Muscle of back (tissue), 13 donors: Measurements from ENCODE around the gene CASTOR1. TPM values are rescaled to one million over a fixed set of nuclear protein-coding genes. Genes with fewer than 3 reads are reported as not detected.
"Not testable (repeated sequence)": the region's sequence is repeated elsewhere in the genome, so short reads cannot be mapped to it uniquely, and the experiment has no call there.

ENCODE experiments used
- DNase-seq, 3 donors: peaks; one replicate each; pipeline versions ENCODE4 v3.0.0 to v3.0.0-alpha.2; 2013
- long read RNA-seq, 9 donors: transcript quantifications; one replicate each; lab custom pipeline, GENCODE V29; 2026
- polyA plus RNA-seq, 10 donors: library from polyadenylated mRNA; unstranded; fragments of 120-200 nt; gene quantifications; one replicate each; pipeline ENCODE4 v1.2.1, GENCODE V29; 2013; ENCODE audit not compliant: insufficient read length in 10 of 10

CASTOR1 gene
- polyA plus RNA-seq = 1 to 10 TPM; 2.1 to 6.3 (median 3.8) TPM
- long read RNA-seq, donor 1, partial matches to known transcripts = 0 of 1 reads
- long read RNA-seq, donor 1, other reads (novel, unspliced or antisense) = 0 of 1 reads
- long read RNA-seq, donor 2, partial matches to known transcripts = 0 of 1 reads
- long read RNA-seq, donor 2, other reads (novel, unspliced or antisense) = 0 of 1 reads
- long read RNA-seq, donor 3 = 0 reads
- long read RNA-seq, donor 4, partial matches to known transcripts = 0 of 1 reads
- long read RNA-seq, donor 4, other reads (novel, unspliced or antisense) = 0 of 1 reads
- long read RNA-seq, donor 5, partial matches to known transcripts = 0 of 4 reads
- long read RNA-seq, donor 5, other reads (novel, unspliced or antisense) = 0 of 4 reads
- long read RNA-seq, donor 6, partial matches to known transcripts = 0 of 1 reads
- long read RNA-seq, donor 6, other reads (novel, unspliced or antisense) = 0 of 1 reads
- long read RNA-seq, donor 7, partial matches to known transcripts = 0 of 2 reads
- long read RNA-seq, donor 7, other reads (novel, unspliced or antisense) = 0 of 2 reads
- long read RNA-seq, donor 8, partial matches to known transcripts = 0 of 1 reads
- long read RNA-seq, donor 8, other reads (novel, unspliced or antisense) = 0 of 1 reads
- long read RNA-seq, donor 9 = 0 reads

DNA sequence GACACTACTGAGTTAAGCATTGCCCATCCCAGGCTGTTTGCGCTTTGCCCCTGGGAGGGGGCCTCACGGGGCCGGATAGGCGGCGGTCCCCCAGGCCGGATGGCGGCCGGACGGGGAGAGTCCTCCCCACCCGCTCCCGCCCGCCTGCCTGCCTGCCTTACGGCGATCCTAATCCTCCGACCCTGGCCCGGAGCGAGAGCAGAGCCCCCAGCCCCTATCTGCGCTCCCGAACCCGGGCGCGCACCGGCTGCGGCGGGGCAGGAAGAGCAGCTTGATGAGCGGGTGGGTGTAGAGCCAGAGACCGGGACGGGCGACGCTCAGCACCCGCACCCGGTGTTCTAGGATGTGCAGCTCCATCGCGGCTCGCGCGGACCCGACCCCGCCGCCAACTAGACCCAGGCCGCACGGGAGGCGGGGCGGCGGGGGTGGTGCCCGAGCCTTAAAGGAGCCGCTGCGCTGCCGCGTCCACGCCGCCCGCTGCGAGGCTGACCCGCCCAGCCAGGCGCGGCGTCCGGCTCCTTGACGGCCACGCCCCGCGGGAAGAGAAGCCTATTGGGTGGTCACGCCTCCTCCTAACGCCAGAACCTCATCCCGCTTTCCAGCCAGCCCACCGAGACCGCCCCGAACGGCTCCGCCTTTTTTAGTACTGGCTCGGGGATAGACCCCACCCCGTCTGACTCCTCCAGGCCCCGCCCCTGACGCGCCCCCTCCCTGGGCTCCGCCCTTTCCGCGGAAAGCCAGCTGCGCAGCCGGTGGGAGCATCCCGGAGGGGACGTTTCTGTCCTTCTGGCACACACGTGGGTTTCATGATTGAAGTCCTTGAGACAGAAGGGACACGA, at the start of gene CASTOR1:
Gene CASTOR1 (minus strand): TSS at position 365 of the 839 bp plus-strand sequence. CDS start 8 bp downstream, at position 357.
- peak; percentile 97 to 99 (median 97) for DNase-seq

DNA sequence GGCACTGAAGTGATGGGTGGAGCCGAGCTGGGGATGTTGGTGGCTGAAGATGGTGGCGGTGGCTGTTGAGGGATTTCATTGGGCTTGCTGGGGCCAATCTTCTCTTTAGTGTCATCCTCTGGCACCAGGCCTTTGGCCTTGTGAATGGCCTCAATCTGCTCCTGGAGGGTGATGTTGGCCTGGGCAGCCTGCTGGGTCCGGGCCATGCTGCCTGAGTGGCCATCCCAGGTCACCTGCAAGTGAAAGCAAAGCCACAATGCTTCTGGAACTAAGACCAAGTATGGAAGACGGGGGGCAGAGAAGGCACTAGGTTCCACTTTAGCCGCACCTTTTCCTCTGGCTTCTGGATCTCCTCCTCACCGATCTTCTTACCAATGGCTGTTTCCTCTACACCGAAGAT, 49.5 kb upstream of the CASTOR1 start:
- no peak for DNase-seq

DNA sequence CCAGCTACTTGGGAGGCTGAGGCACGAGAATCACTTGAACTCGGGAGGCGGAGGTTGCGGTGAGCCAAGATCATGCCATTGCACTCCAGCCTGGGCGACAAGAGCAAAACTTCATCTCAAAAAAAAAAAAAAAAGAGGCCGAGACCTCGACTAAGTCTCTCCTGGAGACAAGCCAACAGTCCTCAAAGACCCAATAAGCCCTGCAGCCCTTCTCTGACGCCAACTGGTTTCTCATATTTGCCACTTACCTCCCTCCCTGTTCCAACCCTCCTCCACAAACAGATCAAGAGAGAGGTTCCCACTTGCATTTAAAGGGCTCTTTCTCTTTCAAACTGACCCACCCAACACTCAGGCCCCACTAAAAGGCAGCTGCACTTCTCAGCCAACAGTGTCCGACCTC, 49.0 kb upstream of the CASTOR1 start:
- DNase-seq = not testable (repeated sequence)

DNA sequence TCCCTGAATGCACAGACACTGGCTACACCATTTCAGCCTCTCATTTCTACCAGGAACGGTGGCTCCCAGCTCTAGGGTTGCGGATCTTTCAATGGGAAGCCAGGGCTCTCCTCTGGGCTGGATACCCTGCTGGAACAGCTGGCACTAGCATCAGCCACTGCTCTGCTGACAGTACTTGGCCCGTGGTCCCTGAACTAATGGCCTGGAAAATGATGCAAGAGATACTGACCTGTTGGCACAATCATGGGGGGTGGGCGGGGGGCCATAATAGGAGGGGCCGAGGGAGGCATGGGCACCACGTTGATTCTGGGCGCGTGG, 48.1 kb upstream of the CASTOR1 start:
- no peak for DNase-seq

DNA sequence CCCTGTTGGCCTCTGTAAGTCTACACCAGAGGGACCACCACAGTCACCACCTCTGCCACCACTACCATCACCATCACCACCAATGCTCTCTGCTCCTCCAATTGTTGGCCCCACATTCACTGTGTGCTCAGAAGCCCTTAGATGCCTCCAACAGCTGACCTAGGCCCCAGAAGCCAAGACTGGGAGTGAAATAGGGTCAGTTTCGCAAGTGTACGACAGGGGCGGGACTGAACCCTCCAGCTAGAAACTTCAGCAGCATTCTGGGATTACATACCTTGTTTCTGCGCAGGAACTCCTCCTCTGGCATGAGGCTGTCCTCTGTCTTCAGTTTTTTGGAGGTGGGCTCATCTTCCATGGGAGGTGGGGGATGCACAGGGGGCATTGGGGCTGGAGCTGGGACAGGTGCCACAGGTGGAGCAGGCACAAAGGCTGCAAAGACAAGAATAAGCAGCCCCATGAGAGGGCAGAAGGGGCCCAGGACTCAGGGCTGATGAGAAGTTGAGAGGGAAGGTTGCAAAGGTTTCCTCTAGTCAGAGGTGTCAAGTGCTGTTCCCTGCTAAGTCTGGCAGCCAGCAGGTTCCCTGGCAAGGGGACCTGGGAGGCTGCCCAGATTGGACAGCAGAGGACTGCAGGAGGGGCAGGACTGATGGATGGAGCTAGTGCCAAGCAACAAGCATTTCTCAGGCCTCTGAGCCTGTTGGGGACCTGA, 47.6 kb upstream of the CASTOR1 start:
- no peak for DNase-seq

DNA sequence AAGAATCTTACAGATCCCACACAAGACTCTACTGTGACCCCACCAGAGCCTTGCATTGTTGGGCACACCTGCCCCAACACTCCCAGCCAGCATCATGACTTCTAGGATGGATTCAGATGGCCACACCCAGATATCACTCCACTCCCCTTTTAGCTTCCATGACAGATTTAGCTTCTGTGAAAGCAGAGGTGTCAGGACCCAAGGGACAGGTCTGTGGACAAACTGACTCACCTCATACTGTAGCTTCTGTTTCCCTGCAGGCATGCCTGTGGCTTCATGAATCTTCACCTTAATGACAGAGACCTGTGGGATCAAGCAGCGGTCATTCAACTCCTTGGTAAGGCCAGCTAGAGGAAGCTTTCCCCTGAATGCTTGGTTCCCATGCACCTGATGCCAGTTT, 45.9 kb upstream of the CASTOR1 start:
- DNase-seq = no peak

DNA sequence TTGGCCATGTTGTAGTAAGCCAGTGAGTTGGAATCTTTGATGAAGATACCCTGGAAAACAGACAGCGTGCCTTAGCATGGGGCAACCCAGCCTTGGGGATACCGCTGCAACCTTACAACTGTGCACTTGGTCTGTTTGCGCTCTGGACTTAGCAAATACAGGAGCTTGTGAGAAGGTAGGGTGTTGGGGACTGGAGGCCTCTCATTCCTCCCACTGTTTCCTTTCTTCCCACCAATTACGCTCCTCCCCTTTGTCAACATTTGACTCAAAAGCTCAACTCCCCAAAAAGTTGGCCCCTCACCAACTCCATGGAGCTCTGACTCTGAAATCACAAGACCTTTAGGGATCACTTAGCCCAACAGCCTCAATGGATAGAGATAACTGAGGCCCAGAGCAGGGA, 45.3 kb upstream of the CASTOR1 start:
- no peak for DNase-seq

DNA sequence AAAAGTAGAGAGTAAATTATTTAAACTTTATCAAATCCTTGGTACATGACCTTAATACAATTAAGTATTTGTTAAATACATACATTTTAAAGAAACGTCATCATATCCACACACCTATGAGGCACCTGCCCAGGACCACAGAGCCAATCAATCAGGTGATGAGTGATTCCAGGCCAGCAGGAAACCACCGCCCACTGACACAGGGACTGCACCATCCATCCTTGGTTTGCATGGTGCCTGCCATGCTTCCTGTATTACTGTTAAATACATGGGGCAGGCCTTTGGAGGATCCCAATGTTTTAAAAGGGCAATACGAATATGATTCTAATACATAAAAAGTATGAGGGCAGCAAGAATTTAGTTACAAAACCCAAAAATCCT, 44.4 kb upstream of the CASTOR1 start:
- DNase-seq = no peak

DNA sequence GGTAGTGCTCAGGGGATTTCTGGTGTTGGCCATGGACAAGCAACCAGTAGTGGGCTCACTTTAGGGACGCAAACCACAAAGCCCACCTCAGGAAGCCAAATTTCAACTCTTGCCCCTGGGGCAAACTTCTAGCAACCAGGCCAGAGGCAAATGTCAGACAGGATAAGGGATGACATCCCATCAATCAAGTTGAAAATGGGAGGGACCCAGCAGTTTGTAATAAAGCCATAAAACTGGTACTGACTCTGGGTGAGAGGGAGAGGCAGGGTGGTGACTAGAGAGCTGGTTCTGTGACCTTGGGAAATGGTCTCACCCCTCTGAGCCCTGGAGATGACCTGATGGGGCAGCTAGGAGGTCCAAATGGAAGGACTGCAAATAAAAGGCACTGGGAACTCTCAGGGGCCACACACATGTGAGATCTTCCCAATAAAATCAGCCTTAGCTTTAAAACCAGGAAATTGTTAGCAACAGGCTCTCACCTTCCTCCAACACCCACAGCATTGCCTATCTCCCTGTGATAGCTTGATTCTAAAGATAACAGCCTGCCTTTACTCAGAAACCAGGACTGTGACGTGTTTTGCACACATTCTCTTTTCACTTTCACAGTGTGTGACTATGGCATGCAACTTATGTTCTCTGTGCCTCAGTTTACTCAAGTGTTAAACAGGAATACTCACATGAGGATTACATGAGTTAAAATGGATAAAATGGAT, 43.8 kb upstream of the CASTOR1 start:
- no peak for DNase-seq

DNA sequence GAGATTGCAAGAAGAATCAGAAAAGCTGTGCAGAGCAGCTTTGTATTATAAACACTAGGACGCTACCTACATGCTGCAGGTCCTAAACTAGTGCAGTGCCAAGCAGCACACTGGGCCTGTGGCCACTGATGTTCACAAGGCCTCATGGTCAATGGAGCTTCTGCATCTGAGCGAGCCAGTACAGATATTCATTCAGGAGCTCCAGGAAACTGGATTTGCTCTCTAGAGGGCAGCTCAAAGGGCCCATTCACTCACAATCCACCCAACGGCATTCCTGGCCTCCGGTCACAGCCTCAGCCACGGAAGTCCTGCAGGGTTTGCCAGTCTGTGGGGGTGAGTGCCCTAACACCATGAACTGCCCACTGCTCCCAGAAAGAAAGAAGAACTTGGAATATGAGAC, 43.2 kb upstream of the CASTOR1 start:
- no peak for DNase-seq

DNA sequence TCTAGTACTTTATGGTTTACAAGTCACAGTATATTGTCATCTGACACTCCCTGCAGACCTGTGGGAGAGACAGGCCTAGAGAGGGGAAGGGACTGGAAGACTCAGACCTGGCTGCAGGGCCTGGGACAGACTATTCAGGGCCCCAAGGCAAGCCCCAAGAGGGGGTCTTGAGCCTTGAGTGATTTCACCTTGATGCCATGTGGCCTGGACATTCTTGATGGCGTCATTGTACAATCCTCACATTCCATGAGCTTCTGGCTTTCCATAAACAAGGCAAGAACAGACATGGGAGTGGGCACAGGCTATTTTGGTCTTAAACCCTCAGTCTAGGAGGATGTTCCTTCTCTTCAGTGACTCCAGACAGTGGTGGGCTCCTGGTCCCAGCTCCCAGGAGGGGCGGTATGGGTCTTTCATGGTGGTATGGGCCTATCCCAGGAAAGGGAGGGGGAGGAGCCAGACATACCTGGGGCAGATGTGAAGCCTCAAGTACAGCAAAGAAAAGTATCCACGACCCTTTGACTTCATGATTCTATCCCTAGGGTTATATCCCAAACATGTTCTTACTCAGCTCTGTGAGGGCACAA, 39.3 kb upstream of the CASTOR1 start:
- DNase-seq = no peak

DNA sequence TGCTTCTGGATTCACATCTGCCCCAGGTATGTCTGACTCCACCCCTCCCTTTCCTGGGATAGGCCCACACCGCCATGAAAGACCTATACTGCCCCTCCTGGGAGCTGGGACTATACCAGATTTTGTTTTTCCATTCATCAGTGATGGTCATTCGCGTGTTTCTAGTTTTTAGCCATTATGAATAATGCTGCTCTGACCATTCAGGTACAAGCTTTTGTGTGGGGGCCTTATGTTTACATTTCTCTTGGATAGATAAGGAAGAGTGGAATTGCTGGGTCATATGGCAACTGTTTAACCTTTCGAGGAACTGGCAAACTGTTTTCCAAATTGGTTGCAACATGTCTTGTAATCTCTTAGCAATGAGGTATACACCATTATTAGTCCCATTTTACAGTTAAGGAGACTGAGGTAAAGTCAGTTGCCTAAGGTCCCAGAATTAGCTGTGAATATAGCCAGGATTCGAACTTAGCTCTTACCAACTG, 38.6 kb upstream of the CASTOR1 start:
- DNase-seq = no peak

DNA sequence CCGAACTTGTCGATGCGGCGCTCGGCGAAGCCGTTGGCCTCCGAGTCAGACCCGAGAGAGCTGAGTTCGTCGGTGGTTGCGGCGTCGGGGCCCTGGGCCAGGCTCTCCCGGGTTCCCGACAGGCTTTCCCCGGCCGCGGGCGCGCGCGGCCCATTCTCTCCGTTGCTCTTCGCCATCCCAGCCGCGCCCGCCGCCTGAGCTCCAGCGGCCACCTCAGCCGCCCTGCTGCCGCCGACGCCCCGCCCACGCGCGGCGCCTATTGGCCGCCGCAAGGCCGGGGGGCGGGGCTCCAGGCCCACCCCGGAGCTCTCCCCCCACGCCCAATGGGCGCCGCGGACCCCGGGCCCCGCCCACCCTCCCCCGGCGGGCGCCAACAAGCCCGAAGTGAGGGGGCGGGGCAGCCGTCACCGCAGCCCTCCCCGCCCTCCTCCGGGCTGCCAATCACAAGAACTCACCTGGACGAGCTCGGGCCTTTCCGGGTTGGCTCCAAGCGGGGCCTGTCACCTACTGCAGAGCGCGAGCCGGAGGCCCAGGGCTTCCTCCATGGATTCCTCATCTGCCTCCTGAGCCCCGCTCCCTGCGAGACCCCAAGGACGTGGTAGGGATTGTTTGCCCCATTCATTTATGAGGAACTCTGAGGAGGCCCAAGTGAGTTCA, 37.5 kb upstream of the CASTOR1 start, which contains the start of gene TBC1D10A:
Gene TBC1D10A (minus strand): TSS at position 236 of the 657 bp plus-strand sequence. CDS start 60 bp downstream, at position 176.
- peak; percentile 91 to 95 (median 93) for DNase-seq

DNA sequence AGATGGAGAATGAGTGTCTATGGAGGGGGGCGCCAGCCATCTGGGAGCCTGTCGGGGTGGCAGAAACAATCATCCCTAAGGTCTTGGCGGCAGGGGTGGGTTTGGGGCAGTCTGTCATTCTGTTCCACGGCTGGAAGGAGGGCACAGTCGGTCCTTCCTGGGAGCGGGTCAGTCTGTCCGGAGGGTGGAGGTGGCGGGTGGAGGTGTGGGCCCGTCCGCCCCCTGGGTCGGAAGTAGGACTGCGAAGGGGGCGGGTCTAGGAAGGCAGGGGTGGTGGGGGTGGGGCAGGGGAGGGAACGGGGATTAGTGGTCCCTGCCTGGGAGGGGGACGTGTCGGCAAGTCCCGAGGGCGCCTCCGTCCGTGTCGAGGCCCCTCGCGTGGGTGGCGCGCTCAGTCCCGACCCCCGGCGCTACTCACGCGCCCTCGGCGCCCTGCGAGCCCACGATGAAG, 37.0 kb upstream of the CASTOR1 start:
- no peak for DNase-seq

DNA sequence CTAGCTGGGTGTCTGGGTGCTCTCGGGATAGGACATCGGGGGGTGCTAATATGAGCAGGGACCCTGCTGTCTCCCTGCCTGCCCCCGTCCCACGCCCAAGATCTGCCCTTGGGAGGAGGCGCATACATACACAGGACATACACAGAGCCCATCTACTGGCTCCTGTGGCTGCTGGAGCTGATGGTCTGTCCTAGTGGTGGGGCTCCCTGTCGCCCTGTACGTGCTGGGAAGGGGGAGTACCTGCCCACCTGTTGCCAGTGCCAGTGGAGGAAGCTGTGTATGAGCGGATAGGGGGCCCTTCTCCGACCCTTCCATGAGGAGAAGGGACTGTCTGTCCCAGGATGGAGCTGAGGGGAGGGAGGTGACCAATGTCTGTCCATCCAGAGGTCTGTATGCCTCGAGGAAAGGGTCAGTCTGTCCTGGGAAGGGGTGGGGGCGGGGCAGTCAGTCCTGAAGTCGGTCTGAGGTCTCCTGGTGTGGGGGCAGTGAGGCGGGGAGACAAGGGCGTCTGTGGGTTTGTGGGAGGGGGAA, 36.5 kb upstream of the CASTOR1 start:
- DNase-seq = no peak

DNA sequence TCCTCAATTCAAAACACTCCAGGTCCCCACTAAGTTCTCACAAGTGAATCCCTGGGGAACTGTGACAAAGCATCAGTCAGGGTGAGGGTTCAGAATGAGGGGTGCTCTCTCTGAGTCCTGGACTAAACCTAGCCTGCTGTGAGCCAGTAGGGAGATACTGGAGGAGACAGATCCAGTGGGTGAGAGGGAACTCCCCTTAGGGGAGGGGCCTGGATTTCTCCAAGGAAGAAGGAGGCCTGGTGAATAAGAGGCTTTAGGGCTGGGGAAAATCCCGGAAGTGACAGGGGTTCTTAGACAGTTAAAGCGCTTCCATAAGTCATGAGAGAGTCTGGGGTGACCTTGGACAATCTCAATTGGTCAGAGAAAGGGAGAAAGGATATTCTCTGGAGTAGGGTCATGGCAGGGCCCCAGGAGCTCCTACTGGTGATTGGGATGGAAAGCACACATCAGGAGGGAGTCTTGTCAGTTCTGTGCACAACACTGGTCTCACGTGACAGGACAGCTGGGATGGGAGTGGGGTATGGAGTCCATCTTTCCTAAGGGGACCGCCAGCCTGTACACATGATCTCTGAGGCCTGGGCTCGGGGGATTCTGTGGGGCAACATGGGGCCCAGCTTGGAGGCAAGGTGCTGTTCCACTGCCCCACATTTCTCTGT, 35.9 kb upstream of the CASTOR1 start:
- peak in 1 of 3 donors; percentile 44 for DNase-seq

DNA sequence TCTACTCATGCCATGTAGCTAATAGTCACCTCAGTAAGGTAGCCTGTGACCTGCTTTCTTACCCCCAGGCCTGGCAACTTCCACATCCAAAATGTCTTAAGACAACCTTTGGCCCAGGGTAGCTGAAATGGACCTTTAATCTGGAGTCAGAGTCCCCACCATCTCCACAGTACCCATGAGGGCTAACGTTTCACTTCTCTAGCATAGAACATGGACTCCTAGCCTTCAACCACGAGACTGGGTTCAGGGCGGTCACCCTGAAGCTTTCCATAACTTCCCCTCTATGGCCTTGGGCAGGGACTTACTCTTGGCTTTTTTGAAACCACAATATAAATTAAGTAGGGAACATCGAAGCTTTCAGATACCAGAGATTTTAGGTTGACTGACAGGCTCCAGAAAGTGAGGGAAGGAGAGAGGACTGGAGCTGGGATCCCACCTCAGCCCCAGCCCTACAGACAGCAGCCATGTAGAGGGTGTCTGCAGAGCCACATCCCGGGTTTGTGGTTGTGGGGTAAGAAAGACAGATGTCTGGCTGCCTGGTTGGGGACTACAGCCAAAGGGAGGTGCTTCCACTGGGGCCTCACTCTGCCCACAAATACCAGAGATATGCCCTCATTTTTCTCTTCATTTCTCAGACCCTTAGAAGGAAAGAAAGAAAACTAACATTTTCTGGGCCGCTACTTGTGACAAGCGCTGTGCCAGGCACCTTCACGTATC, 34.9 kb upstream of the CASTOR1 start:
- DNase-seq = no peak

DNA sequence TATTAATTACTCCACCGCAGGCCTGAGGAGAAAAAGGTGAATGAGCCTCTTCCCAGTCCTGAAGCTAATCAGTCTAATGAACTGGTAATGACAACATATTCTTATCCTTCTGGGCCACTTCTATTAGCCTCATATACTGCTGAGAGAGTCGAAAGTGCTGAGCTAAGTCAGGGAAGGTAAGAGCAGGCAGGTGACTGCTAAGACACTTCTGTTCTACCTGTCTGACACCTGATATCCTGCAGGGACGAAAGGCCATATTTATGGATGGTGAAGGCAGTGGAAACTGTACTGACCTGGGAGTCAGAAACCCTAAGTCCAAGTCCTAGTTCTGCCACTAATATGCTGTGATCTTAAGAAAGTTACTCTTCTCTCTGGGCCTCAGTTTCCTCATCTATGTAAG, 33.9 kb upstream of the CASTOR1 start:
- DNase-seq = no peak
